ELR (cell line): Measurements from ENCODE around the gene GBGT1.
"Not testable (repeated sequence)": the region's sequence is repeated elsewhere in the genome, so short reads cannot be mapped to it uniquely, and the experiment has no call there.

Experiments
- DNase-seq: peaks from one replicate; pipeline ENCODE4 v3.0.0-alpha.2; 2015; ENCODE audit warnings: low read depth

Gene GBGT1

DNA sequence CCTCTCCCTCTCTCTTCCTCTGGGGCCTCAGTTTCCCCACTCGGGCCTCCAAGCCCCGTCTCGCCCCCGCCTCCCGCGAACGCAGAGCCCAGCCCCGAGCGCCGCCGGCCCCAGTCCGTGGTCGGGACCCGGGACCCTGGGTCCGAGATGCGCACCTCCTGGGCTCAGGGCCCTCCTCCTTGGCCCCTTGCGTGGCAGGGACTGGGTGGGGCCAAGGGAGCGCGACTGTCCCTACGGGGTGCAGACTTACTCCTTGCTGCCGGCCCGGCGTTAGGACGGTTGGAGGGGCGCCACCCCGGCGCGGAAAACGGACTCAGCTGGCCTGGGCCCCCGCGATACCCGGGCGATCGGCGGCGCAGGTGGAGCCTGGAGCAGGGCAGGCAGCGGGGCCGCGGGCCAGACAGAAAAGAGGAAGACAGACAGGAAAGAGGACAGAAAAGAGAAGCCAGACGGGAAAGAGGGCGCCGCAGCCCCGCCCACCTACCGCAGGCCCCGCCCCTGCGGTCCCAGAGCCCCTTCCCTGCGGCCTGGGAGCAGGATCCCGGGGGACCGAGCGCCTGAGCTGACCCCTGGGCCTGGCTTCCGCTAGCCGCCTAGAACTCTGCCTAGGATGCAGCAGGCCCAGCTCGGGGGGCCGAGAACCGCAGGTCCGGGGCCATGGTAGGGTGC lies at the start of gene GBGT1:
Gene GBGT1 (minus strand): TSS at position 411 of the 669 bp plus-strand sequence. CDS start 1,502 bp downstream, outside the sequence.
- DNase-seq = peak; percentile 26

DNA sequence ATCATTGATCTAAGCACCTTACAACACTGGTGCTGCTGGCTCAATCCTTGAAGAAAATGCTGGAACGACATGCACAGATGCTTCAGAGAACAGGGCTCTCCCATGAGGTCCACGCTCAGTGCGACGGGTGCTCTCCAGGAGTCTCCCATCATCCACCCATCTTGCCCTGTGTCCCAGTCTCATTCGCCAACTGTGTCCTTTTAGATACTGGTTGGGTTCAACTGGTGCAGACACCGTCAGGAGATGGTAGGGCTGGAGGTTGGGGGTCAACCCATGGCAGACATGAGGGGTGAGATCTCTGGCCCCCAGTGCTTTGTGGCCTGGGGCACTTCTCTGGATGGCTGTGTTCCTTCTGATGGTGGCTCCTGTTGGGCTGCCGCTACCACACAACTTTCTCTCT lies 46.9 kb upstream of the GBGT1 start:
- DNase-seq = no peak

- DNase-seq = no peak
Measured at GRCh38 chr9:133210202-133210532, 46.5 kb upstream of the GBGT1 start.

- not testable (repeated sequence) for DNase-seq
Measured at GRCh38 chr9:133209327-133210201, 45.9 kb upstream of the GBGT1 start.

DNA sequence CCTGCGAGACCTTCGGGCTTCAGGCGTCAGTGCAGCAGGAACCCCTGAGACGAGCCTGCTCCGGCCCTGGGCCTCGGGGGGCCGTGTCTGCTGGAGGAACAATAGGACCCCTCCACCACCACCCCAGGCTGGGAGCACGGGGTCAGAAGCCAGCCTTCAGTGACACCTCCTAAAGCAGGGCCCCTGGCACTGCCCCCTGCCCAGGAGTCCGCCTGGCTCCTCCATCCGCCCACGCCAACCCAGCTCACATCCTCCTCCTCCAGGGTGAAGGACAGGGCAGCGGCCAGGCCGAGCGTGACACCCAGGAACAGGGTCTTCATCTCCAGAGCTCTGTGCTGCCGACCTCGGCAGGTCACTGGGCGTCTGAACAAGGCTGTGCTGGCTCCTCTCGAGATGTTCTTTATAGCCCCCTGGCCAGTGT lies 45.2 kb upstream of the GBGT1 start, which contains the start of gene OBP2B:
Gene OBP2B (minus strand): TSS at position 371 of the 421 bp plus-strand sequence. CDS start 51 bp downstream, at position 320.
- DNase-seq = not testable (repeated sequence)

- DNase-seq = not testable (repeated sequence)
Measured at GRCh38 chr9:133208171-133208879, 44.6 kb upstream of the GBGT1 start.

GRCh38 chr9:133207540-133208170 lies 43.9 kb upstream of the GBGT1 start:
- no peak for DNase-seq

DNA sequence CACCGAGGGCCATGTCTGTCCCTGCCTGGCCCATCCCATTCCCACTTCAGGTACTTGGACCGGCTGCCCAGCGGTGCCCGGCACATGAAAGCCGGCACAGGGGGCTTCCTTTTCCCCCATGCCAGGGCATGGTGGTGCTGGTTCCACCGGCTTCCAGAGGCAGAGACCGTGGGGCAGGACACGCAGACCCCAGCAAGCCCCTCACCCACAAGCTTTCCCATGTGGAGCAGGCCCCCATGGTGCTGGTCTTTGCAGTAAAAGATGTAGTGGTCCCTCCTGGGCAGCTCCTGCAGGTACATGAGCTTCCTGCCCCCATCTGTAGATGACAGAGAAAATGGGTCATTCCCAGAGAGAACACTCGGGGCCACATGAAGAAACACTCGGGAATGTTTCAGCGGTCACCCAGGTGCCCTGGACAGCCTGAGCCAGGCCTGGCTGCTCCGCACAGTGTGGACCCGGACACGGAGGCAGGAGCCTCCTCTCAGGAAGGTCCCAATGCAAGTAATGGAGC lies 43.4 kb upstream of the GBGT1 start:
- DNase-seq = no peak

DNA sequence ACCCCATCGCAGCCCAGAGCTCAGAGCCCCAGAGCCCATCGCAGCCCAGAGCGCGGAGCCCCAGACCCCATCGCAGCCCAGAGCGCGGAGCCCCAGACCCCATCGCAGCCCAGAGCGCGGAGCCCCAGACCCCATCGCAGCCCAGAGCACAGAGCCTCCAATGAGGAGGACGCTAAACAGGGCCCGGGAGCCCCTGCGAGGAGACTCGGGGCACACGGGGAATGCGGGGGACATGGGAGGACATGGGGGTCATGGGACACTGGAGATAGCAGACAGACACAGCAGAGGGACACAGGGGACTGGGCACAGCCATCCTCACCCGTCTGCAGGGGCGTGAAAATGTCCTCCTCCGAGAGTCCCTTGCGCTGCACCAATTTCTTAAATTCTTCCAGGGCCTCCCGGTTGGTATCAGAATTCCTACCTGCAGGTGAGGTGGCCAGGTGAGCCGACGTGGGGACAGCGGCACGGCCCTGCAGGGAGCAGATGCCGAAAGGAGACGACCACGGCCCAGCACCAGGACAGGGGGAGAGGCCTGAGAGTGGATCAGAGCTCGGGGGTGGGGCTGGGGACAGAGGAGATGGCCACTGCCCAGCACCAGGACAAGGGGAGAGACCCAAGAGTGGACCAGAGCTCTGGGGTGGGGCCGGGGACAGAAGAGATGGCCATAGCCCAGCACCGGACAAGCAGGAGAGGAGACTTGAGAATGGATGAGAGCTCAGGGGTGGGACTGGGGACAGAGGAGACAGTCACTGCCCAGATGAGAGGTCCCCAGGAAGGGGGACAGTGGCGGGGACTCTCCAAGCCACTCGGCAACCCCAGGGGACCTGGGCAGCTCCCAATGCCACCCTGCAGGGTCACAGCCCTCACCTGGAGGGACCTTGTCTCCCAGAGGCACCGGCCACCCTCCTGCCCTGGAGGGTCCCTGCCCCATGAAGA lies 42.5 kb upstream of the GBGT1 start:
- no peak for DNase-seq

GRCh38 chr9:133205481-133205887 lies 41.8 kb upstream of the GBGT1 start:
- not testable (repeated sequence) for DNase-seq

DNA sequence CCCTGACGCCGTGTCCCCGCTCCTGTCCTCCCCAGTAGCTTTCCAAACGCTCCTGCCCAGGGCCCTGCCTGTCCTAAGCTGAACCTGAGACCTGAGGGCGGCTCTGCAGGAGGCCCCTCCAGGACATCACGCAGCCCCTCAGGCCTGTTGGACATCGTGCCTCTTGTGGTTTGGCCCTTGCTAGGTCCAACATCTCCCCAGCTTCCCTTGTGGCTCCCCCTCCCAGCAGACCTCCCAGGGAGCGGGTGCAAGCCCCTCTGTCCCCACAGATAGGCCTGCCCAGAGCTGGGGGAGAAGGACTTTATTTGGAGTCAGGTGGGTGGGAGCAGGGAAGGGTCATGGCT lies 41.3 kb upstream of the GBGT1 start:
- DNase-seq = no peak

DNA sequence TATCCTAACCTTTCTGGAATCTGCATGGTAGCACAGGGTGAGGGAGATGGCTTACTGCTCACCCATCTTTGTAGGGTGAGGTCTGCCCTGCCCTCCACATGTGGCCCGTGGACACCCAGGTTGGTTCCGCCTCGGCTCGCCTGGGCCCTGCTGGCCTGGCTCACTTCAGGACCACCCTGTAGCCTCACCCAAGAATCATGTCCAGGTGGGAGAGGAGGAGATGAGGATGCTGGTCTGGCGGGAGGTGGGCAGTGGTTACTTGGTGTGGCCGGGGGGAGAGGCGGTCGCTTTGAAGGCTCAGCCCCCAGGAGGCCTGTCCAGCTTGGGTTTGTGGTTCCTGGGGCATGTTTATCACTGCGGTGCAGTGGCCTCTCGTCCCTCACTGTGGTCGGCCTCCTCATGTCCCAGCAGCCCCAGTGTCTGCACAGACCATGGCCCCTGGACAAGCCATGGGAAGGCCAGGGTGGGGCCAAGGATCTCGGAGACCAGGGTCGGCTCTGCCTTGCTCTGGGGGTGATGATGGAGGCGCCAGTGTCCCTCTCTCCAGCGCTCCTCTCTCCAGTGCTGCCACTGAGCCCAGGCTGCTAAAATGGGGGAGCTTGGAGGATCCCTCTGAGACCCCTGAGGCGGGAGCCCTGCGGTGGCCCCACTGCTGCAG lies 40.8 kb upstream of the GBGT1 start:
- no peak for DNase-seq

DNA sequence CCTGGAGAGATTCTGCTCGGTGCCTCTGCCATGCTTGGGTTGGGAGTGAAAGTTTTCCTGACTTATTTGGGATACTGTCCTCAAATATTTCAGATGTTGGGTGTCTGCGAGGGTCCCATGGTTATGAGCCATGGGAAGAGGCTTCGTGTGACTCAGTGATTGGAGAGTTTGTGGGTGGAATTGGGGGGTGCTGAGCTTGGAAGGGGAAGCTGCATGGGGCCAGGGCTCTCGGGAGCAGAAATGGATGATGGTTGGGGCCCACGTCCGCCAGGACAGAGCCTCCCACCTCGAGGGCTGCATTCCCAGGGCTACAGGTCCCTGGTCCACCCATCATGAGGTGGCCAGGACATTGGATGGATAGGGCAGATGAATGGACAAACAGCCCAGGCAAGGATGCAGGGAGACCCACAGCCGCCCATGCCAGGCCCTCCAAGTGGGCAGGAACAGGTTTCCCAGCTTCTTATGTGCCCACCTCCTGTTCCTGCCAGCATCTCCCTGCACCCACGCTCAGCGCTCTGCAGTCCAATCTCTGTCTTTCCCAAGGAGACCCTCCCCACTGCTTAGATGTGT lies 39.9 kb upstream of the GBGT1 start:
- DNase-seq = no peak

DNA sequence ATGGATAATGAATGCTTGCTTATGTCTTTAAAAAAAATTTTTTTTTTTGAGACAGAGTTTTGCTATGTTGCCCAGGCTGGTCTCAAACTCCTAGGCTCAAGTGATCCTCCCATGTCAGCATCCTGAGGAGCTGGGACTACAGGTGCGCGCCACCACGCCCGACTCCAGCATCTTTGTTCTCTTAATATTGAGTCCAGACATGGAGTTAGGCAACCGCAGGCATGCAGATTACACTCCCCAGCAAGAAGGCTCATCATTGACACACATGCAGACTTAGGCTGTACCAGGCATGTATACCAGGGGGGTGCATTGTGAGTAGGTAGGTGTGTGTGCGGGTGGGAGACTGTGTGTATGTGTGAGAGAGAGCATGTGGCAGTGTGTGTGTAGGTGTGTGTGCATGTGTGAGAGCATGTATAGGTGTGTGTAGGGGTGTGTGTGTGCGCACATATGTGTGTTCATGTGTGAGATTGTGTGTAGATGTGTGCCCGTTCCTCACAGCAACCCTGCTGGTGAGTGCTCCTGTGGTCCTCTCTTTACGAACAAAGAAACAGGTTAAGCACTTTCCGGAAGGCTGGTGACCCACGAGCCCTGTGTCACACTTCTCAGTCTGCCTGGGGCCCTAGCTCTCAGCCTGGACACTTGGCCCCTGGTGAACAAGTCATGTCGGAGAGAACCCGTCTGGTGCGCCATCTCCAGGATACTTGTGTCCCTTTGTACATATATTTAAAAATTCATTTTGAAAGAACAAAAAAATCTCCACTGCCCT lies 39.2 kb upstream of the GBGT1 start:
- no peak for DNase-seq

DNA sequence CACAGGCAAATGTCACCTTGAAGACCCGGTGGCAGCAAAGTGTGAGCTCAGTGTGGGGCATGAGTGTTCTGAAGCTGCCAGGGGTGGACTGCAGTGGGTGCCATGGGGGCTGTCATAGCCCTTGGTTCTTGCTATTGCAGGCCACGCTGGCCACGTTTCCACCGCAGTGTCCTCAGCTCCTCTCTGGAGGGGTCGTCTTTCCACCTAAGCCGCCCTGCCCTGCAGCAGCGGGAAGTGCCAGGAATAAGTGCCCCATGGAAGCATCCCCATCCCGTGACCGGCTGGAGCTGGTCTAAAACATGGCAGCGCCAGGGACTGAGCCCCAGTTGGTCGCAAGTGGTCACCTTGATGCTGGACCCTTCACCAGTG lies 38.4 kb upstream of the GBGT1 start:
- DNase-seq = no peak

DNA sequence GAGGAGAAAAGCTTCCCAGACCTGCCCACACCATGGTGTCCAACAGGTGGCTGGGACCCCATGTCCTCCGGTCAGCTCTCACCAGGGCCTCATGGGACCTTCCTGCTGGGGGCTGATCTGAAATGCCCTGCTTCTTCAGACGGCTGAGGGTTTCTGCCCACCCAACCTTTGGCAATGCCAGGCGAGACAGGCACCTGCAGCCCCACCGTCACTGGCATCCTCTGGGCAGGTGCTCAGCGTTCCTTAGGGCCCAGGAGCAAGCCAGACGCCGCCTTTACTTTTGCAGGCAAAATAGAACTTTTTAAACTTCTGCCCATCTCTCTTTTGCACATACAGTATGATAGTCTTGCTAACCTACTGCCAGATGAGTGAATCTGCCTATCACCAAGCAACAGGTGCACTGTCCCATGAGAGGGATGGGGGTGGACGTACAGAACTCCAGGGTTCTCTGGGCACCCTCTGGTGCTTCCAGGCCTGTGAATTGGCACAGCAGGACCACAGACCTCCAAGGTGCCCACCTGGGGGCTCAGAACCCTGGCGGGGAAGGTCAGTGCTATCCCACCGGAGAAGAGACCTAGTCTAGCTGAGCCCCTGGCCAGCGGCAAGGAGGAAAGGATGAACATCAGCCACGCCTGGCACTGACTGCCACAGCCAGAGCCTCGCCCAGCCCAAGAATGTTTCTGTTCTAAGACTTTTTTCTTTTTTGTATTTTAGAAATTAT lies 37.9 kb upstream of the GBGT1 start:
- no peak for DNase-seq

GRCh38 chr9:133200631-133201030 lies 36.9 kb upstream of the GBGT1 start:
- DNase-seq = no peak

DNA sequence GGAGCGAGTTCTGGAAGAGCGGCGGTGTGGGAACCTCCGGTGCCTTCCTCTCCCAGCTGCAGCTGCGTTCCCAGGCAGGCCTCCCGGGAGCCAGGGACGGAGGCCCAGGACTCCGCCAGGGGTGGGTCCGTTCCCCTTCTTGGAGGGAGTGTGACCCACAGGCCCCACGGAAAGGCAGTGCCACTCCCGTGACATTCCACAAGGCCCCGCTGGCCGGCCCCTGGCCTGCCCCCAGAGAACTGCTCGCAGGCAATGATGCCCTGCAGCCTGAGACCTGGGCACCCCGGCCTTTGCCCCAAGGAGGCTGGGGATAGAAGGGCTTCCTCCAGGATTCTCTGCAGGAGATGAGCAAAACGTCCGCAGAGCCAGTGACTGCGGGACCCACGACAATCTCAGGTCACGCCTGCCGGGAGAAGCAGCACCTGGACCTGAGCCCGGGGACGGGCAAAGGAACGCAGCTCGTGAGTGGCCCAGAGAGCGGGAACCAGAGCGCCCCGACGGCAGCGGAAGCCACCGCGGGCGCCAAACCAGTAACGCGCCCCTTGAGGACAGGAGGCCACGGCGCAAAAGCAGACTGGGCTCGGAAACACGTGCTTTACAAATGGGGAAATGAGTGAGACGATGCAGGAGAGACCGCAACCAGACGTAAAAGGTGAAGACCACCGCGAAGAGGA lies 36.1 kb upstream of the GBGT1 start:
- no peak for DNase-seq
